Mesenchymal stem cell (in vitro differentiated cells and primary cell): ENCODE data around the gene QDPR.
A peak's percentile ranks its signal among the peaks of the same experiment; 100 is the strongest.

Experiments
- DNase-seq: peaks from one replicate; pipeline ENCODE4 v3.0.0-alpha.2; 2013
- H2AFZ ChIP-seq: one replicate; pipeline ENCODE4 v1.6.1; 2013; ENCODE audit warnings: low read depth, mild to moderate bottlenecking, control low read depth, inconsistent platforms, low read length, moderate library complexity
- H2AK5ac ChIP-seq: 2 replicates; pipeline ENCODE4 v1.6.1; 2013; ENCODE audit warnings: low read length, moderate library complexity, mild to moderate bottlenecking, inconsistent platforms; ENCODE audit not compliant: severe bottlenecking
- H2BK120ac ChIP-seq: one replicate; pipeline ENCODE4 v1.6.1; 2013; ENCODE audit warnings: low read depth, mild to moderate bottlenecking, inconsistent platforms, low read length, moderate library complexity
- H2BK12ac ChIP-seq, 2 experiments: one replicate each; pipeline ENCODE4 v1.6.1; 2013; ENCODE audit warnings: inconsistent platforms in 2 of 2, low read length in 2 of 2, mild to moderate bottlenecking in 2 of 2, moderate library complexity in 2 of 2, control low read depth in 1 of 2
- H2BK15ac ChIP-seq: one replicate; pipeline ENCODE4 v1.6.1; 2013; ENCODE audit warnings: mild to moderate bottlenecking, low read depth, inconsistent platforms; ENCODE audit not compliant: poor library complexity, severe bottlenecking
- H2BK5ac ChIP-seq: 2 replicates; pipeline ENCODE4 v1.6.1; 2013; ENCODE audit warnings: low read depth, mild to moderate bottlenecking, low read length, control low read depth, inconsistent platforms; ENCODE audit not compliant: poor library complexity, severe bottlenecking
- H3K14ac ChIP-seq, 2 experiments: one replicate each; pipeline ENCODE4 v1.6.1; 2013; ENCODE audit warnings: inconsistent platforms in 2 of 2, low read length in 2 of 2, control low read depth in 1 of 2, mild to moderate bottlenecking in 1 of 2, moderate library complexity in 1 of 2
- H3K18ac ChIP-seq, 2 experiments: one replicate each; pipeline ENCODE4 v1.6.1; 2013; ENCODE audit warnings: inconsistent platforms in 2 of 2, low read length in 2 of 2, control low read depth in 1 of 2, low read depth in 1 of 2, mild to moderate bottlenecking in 1 of 2
- H3K23ac ChIP-seq, 2 experiments: one replicate each; pipeline ENCODE4 v1.6.1; 2013; ENCODE audit warnings: inconsistent platforms in 2 of 2, low read length in 2 of 2, mild to moderate bottlenecking in 2 of 2, moderate library complexity in 2 of 2, control low read depth in 1 of 2
- H3K27ac ChIP-seq: 2 replicates; pipeline ENCODE4 v1.5.1; 2013; ENCODE audit warnings: mild to moderate bottlenecking, moderate library complexity, low read length, control low read depth, inconsistent platforms; ENCODE audit not compliant: poor library complexity, severe bottlenecking
- H3K27me3 ChIP-seq, 2 experiments: 2 replicates each; pipeline versions ENCODE4 v1.6.1 to v1.7.0; 2013; ENCODE audit warnings: low read length in 2 of 2, mild to moderate bottlenecking in 2 of 2, moderate library complexity in 2 of 2, control low read depth in 1 of 2, inconsistent platforms in 1 of 2; ENCODE audit not compliant: control insufficient read depth in 1 of 2, insufficient read depth in 1 of 2
- H3K36me3 ChIP-seq, 2 experiments: 2 replicates each; pipeline versions ENCODE4 v1.6.1 to v1.7.0; 2013; ENCODE audit warnings: low read length in 2 of 2, control low read depth in 1 of 2, inconsistent platforms in 1 of 2, low read depth in 1 of 2, mild to moderate bottlenecking in 1 of 2; ENCODE audit not compliant: insufficient read depth in 2 of 2, control insufficient read depth in 1 of 2
- H3K4ac ChIP-seq, 2 experiments: one replicate each; pipeline ENCODE4 v1.6.1; 2013; ENCODE audit warnings: inconsistent platforms in 2 of 2, low read length in 2 of 2, mild to moderate bottlenecking in 2 of 2, moderate library complexity in 2 of 2, control low read depth in 1 of 2, low read depth in 1 of 2
- H3K4me1 ChIP-seq: 2 replicates; pipeline ENCODE4 v1.6.1; 2013; ENCODE audit warnings: low read depth, low read length, control low read depth; ENCODE audit not compliant: control insufficient read depth, insufficient read depth
- H3K4me2 ChIP-seq: 2 replicates; pipeline ENCODE4 v1.6.1; 2013; ENCODE audit warnings: low read length, mild to moderate bottlenecking, inconsistent platforms; ENCODE audit not compliant: poor library complexity, severe bottlenecking
- H3K4me3 ChIP-seq, 2 experiments: 2 replicates each; pipeline versions ENCODE4 v1.5.1 to v1.7.0; 2013; ENCODE audit warnings: low read length in 2 of 2, mild to moderate bottlenecking in 2 of 2, control low read depth in 1 of 2, low read depth in 1 of 2; ENCODE audit not compliant: insufficient read depth in 1 of 2
- H3K79me1 ChIP-seq: replicated peaks from 2 replicates; pipeline ENCODE4 v1.6.1; 2013; ENCODE audit warnings: mild to moderate bottlenecking, control low read depth, low read length, inconsistent platforms; ENCODE audit not compliant: poor library complexity, severe bottlenecking
- H3K9ac ChIP-seq: 2 replicates; pipeline ENCODE4 v1.7.0; 2013; ENCODE audit warnings: mild to moderate bottlenecking, low read length, moderate library complexity
- H3K9me3 ChIP-seq: 2 replicates; pipeline ENCODE4 v1.7.0; 2013; ENCODE audit warnings: mild to moderate bottlenecking, low read length; ENCODE audit not compliant: control insufficient read depth
- H4K8ac ChIP-seq: one replicate; pipeline ENCODE4 v1.6.1; 2013; ENCODE audit warnings: inconsistent platforms, mild to moderate bottlenecking, low read length, moderate library complexity
- H4K91ac ChIP-seq: one replicate; pipeline ENCODE4 v1.6.1; 2013; ENCODE audit warnings: mild to moderate bottlenecking, low read length, inconsistent platforms
- WGBS: methylation state at CpG from one replicate; pipeline ENCODE4 v1.1.7; 2013; ENCODE audit warnings: mixed read lengths; 5-methylcytosine and 5-hydroxymethylcytosine counted together

Gene QDPR

DNA sequence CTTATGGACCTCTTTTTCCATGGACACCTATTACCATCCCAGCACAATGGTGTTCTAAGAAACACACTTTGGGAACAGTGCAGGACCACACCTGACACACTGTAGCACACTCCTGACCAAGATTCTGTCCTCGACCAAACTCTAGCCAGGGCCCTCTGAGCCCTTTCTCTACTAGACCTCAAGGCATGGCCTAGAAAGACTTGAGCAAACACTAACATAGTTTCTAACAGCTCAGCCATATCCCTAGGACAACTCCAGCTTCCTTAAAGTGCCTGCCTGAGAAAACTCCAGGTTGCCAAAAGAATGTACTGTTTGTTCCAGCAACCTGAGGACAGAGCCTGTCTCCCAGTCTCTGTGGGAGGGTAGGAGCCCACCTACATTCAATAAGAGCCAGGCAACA lies 48.3 kb downstream of the QDPR start:
- peaks cover 0 to 3% of the 10 kb centered on the region in 2 experiments for H3K36me3 ChIP-seq
- H2BK15ac ChIP-seq: no peak overlapping the region
- H3K9me3 ChIP-seq: no peaks in the 10 kb centered on the region
- H2BK120ac ChIP-seq: no peak overlapping the region
- no peak overlapping the region for H3K18ac ChIP-seq
- H4K91ac ChIP-seq: no peak overlapping the region
- no peaks in the 10 kb centered on the region for H3K4me1 ChIP-seq
- H3K4ac ChIP-seq: no peak overlapping the region
- no peak overlapping the region for H4K8ac ChIP-seq
- H3K9ac ChIP-seq: no peak overlapping the region
- no peak overlapping the region for H3K23ac ChIP-seq
- H3K4me2 ChIP-seq: no peak overlapping the region
- no peaks in the 10 kb centered on the region for H3K79me1 ChIP-seq
- H3K14ac ChIP-seq: no peak overlapping the region
- no peak overlapping the region for H2BK12ac ChIP-seq
- WGBS: 89% methylated on average over 1 of the region's 1 CpG
- no peak overlapping the region for H2BK5ac ChIP-seq
- no peak overlapping the region for H3K27ac ChIP-seq
- H2AK5ac ChIP-seq: no peak overlapping the region
- H2AFZ ChIP-seq: no peak overlapping the region
- no peaks in the 10 kb centered on the region for H3K27me3 ChIP-seq
- no peak for DNase-seq
- H3K4me3 ChIP-seq: no peak overlapping the region

DNA sequence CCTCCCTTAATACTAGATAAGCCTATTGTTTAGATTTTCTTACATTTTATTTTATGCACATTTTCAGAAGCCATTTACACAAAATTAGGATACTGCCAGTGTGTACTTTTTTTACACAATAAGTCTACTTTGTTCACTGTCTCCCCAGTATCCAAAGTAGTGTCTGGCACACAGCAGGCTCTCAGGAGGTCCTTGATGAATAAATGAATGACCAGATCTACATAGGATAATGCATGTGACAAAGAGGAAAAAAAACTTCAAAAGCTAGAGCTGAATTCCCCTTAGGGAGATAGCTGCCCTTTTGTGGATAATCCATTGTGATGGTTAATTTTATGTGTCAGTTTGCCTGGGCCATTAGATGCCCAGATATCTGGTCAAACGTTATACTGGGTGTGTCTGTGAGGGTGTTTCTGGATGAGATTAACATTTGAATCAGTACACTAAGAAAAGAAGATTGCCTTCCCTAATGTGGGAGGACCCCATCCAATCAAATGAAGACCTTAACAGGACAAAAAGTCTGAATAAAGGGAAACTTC lies 61.6 kb downstream of the QDPR start:
- Histone ChIP-seq H3K23ac (no peak overlapping the region), H3K9ac (no peak overlapping the region), H4K91ac (no peak overlapping the region), H2AK5ac (no peak overlapping the region), H4K8ac (no peak overlapping the region), H3K4me3 (no peak overlapping the region), H3K27ac (no peak overlapping the region), H3K14ac (no peak overlapping the region), H3K36me3 (no peaks in the 10 kb centered on the region), H2BK15ac (no peak overlapping the region), H3K18ac (no peak overlapping the region), H3K79me1 (no peaks in the 10 kb centered on the region), H2AFZ (no peak overlapping the region), H3K4me2 (no peak overlapping the region), H3K4me1 (no peaks in the 10 kb centered on the region), H3K27me3 (no peaks in the 10 kb centered on the region), H2BK12ac (no peak overlapping the region), H2BK120ac (no peak overlapping the region), H3K9me3 (peaks cover 4% of the 10 kb centered on the region), H3K4ac (no peak overlapping the region), H2BK5ac (no peak overlapping the region)
- no CpG with 5 or more reads among the region's 1 CpG for WGBS
- no peak for DNase-seq

DNA sequence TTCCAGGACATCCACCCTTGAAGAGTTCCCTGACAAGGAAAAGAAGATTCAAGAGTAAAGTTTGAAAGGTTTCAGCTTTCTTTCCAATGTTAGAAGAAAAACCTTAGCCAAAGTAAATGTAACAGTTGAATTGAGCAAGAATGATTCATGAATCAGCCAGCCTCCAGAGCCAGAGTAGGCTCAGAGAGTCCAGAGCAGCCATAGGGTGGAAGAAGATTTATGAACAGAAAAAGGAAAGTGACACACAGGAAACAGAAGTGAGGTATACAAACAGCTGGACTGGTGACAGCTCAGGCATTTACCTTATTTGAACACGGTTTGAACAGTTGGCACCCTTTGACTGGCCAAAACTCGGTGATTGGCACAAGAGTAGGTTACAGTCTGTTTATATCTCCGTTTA lies 63.2 kb downstream of the QDPR start:
- H3K36me3 ChIP-seq: no peaks in the 10 kb centered on the region
- H3K4me3 ChIP-seq: no peak overlapping the region
- H3K27ac ChIP-seq: no peak overlapping the region
- no peak overlapping the region for H3K4ac ChIP-seq
- H3K27me3 ChIP-seq: no peaks in the 10 kb centered on the region
- peaks cover 4% of the 10 kb centered on the region for H3K9me3 ChIP-seq
- H2BK120ac ChIP-seq: no peak overlapping the region
- no peak overlapping the region for H3K18ac ChIP-seq
- WGBS: 40% methylated on average over 2 of the region's 3 CpGs
- peak overlapping the region; percentile 40 for H3K9ac ChIP-seq
- H4K91ac ChIP-seq: no peak overlapping the region
- no peak overlapping the region for H4K8ac ChIP-seq
- H2AFZ ChIP-seq: no peak overlapping the region
- no peak overlapping the region for H3K23ac ChIP-seq
- no peak overlapping the region for H3K14ac ChIP-seq
- H3K79me1 ChIP-seq: no peaks in the 10 kb centered on the region
- no peaks in the 10 kb centered on the region for H3K4me1 ChIP-seq
- peak; percentile 61 for DNase-seq
- H2AK5ac ChIP-seq: no peak overlapping the region
- H2BK5ac ChIP-seq: no peak overlapping the region
- H3K4me2 ChIP-seq: no peak overlapping the region
- no peak overlapping the region for H2BK12ac ChIP-seq
- H2BK15ac ChIP-seq: no peak overlapping the region

DNA sequence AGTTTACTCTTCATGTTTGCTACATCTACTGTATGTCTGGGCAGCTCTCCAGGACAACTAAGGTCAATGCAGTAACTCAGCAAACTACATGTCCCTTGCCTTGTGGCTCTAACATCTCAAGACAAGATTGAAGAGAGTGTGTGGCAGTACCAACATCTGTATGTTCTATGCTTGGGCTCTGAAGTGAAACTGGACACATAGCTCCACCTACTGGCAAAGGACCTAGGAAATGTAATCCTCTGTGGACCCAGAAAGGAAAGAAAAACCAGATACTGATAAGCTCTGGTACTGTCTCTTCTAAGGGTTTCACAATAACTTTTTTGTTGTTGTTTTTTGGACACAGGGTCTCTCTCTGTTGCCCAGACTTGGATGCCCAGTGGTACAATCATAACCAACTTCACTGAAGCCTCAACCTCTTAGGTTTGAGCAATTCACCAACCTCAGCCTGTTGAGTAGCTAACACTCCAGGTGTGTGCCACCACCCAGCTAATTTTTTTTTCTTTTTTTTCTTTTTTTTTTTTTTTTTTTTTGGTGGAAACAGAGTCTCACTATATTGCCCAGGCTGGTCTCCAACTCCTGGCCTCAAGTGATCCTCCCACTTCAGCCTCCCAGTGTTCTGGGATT lies 64.1 kb downstream of the QDPR start:
- H3K4ac ChIP-seq: no peak overlapping the region
- peaks cover 10% of the 10 kb centered on the region for H3K9me3 ChIP-seq
- no peak overlapping the region for H2AK5ac ChIP-seq

More for the DNA sequence above, 64.1 kb downstream of the QDPR start:
- peak; percentile 80 for DNase-seq
- Histone ChIP-seq H3K18ac (no peak overlapping the region), H2BK5ac (no peak overlapping the region), H3K4me2 (no peak overlapping the region), H3K14ac (no peak overlapping the region), H3K4me3 (no peak overlapping the region), H3K27me3 (no peaks in the 10 kb centered on the region), H4K91ac (no peak overlapping the region), H3K79me1 (no peaks in the 10 kb centered on the region), H3K27ac (no peak overlapping the region), H2AFZ (no peak overlapping the region), H2BK120ac (no peak overlapping the region), H3K36me3 (no peaks in the 10 kb centered on the region), H3K23ac (no peak overlapping the region), H2BK15ac (no peak overlapping the region), H3K9ac (peak overlapping the region; percentile 40), H3K4me1 (no peaks in the 10 kb centered on the region), H2BK12ac (no peak overlapping the region), H4K8ac (no peak overlapping the region)
